ENCODE measurements around the gene HOXD8. TPM values are rescaled to one million over a fixed set of nuclear protein-coding genes. Genes with fewer than 3 reads are reported as not detected.
A peak's percentile ranks its signal among the peaks of the same experiment; 100 is the strongest.

HOXD8 gene
- total RNA-seq, 1 experiment from 2014 or later: not detected

DNA sequence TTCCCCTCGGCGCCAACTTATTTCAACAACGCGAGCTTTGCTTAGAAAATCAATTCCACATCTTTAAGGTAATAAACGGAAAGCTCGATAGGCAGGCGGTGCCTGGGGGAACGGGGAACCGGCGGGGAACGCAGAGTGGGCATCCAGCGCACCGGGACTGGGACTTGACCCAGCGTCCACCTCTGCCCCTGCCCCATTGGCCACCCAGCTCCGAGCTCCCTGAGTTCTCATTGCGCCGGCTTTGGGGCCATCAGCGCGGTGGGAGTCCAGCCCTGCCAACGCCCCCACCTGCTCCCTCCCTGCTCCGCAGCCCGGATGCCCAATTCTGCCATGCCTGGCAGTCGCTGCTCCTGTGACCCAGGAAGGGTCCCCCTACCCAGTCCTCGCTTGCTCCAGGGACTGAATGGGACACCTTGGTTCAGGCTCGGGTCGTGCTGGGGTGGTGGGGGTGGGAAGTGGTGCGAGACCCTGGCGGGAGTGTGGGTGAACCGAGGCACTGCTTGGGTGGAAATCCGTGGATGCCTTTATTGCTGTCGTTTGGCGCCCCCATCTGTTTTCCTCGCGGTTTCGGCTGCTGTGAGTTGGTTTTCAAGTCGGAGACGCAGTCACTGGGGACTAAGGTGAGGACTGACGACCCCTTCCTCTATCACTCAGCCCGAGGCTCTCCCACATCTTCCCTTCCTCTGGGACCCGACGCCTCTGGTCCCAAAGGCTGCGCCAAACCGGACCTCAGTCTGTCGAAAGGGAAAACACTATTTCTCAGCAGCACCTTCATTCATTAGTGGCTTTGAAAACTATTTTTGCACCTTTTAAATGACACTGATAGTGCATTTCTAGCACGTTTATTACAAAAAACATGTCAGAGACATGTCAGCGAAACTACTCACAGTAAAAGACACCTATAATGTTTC lies 43.4 kb upstream of the HOXD8 start:
- peaks cover 7% of the 10 kb centered on the region for H3K9me3 Mint-ChIP-seq (ENCODE audit: unreplicated experiment)
- intact Hi-C loops (cut with micrococcal nuclease): loop anchor here (2.0 to 10.0 kb wide), 2 partner anchors 121 to 395 kb away; no protein-coding TSS in a partner anchor
- peak; percentile 50 for DNase-seq (ENCODE audit: unreplicated experiment)
- peak overlapping the region; percentile 19 for H3K4me3 Mint-ChIP-seq (ENCODE audit: unreplicated experiment)
- H3K27me3 Mint-ChIP-seq (ENCODE audit: insufficient read depth, unreplicated experiment): peaks cover 72% of the 10 kb centered on the region
- TF ChIP-seq, protein P1, sequence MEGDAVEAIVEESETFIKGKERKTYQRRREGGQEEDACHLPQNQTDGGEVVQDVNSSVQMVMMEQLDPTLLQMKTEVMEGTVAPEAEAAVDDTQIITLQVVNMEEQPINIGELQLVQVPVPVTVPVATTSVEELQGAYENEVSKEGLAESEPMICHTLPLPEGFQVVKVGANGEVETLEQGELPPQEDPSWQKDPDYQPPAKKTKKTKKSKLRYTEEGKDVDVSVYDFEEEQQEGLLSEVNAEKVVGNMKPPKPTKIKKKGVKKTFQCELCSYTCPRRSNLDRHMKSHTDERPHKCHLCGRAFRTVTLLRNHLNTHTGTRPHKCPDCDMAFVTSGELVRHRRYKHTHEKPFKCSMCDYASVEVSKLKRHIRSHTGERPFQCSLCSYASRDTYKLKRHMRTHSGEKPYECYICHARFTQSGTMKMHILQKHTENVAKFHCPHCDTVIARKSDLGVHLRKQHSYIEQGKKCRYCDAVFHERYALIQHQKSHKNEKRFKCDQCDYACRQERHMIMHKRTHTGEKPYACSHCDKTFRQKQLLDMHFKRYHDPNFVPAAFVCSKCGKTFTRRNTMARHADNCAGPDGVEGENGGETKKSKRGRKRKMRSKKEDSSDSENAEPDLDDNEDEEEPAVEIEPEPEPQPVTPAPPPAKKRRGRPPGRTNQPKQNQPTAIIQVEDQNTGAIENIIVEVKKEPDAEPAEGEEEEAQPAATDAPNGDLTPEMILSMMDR (IDR thresholded peaks at IDR 0.05; ENCODE audit: unreplicated experiment): peak; percentile 55
- no peak overlapping the region for H3K27ac Mint-ChIP-seq (ENCODE audit: low read depth, unreplicated experiment)
- BruUV-seq (replicated peaks): no TSS peak
- POLR2A ChIA-PET: interaction anchor here (0.5 to 3.1 kb wide), 3 partner anchors 396 to 982 kb away, joined by 3 to 12 read pairs (median 3); no protein-coding TSS in a partner anchor
- H3K36me3 Mint-ChIP-seq (ENCODE audit: insufficient read depth, unreplicated experiment): peaks cover 6% of the 10 kb centered on the region
- CTCF ChIA-PET: interaction anchor here (0.6 to 3.9 kb wide), 34 partner anchors 8 to 1102 kb away, joined by 3 to 65 read pairs (median 4); no protein-coding TSS in a partner anchor
- H3K4me1 Mint-ChIP-seq (ENCODE audit: insufficient read depth, unreplicated experiment): peaks cover 11% of the 10 kb centered on the region

DNA sequence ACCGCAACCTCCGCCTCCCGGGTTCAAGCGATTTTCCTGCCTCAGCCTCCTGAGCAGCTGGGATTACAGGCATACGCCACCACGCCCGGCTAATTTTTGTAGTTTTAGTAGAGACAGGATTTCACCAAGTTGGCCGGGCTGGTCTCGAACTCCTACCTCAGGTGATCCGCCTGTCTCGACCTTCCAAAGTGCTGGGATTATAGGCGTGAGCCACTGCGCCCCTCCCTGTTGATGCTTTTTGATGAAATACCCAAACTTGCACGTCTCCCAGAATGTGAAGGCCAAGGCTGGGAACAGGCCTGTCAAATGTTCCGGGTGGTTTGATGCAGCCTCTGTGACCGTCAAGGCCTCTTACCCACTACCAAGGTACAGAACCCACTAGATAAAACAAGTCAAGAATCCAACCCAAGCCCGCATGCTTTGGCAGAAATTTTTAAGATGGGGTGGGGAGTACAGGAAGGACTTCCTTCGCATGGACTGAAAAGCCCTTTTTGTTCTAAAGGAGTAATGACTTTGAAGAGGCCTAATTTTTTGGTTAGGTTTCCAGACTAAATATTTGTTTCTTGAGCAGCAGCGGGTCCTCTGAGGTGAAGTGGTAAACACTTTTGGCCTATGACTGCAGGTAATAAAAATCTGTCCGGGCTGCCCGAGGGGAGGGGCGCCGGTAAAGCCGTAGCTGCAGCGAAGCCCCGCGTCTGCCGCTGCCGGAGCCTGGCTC lies 42.0 kb upstream of the HOXD8 start:
- TF ChIP-seq, protein P1 (IDR thresholded peaks at IDR 0.05; ENCODE audit: unreplicated experiment): no peak
- H3K4me1 Mint-ChIP-seq (ENCODE audit: insufficient read depth, unreplicated experiment): peaks cover 11% of the 10 kb centered on the region
- ChIA-PET POLR2A (interaction anchor here (1.0 to 3.1 kb wide), 2 partner anchors 123 to 397 kb away, joined by 3 to 12 read pairs; no protein-coding TSS in a partner anchor), CTCF (interaction anchor here (0.6 to 3.9 kb wide), 22 partner anchors 9 to 1387 kb away, joined by 3 to 65 read pairs (median 4); no protein-coding TSS in a partner anchor)
- H3K27me3 Mint-ChIP-seq (ENCODE audit: insufficient read depth, unreplicated experiment): peaks cover 86% of the 10 kb centered on the region
- peaks cover 7% of the 10 kb centered on the region for H3K9me3 Mint-ChIP-seq (ENCODE audit: unreplicated experiment)
- no peak overlapping the region for H3K4me3 Mint-ChIP-seq (ENCODE audit: unreplicated experiment)
- intact Hi-C loops (cut with micrococcal nuclease): loop anchor here (1.0 to 10.0 kb wide), 5 partner anchors 123 to 777 kb away; no protein-coding TSS in a partner anchor
- BruUV-seq (replicated peaks): no TSS peak
- H3K27ac Mint-ChIP-seq (ENCODE audit: low read depth, unreplicated experiment): no peak overlapping the region
- peaks cover 6% of the 10 kb centered on the region for H3K36me3 Mint-ChIP-seq (ENCODE audit: insufficient read depth, unreplicated experiment)
- DNase-seq (ENCODE audit: unreplicated experiment): no peak

DNA sequence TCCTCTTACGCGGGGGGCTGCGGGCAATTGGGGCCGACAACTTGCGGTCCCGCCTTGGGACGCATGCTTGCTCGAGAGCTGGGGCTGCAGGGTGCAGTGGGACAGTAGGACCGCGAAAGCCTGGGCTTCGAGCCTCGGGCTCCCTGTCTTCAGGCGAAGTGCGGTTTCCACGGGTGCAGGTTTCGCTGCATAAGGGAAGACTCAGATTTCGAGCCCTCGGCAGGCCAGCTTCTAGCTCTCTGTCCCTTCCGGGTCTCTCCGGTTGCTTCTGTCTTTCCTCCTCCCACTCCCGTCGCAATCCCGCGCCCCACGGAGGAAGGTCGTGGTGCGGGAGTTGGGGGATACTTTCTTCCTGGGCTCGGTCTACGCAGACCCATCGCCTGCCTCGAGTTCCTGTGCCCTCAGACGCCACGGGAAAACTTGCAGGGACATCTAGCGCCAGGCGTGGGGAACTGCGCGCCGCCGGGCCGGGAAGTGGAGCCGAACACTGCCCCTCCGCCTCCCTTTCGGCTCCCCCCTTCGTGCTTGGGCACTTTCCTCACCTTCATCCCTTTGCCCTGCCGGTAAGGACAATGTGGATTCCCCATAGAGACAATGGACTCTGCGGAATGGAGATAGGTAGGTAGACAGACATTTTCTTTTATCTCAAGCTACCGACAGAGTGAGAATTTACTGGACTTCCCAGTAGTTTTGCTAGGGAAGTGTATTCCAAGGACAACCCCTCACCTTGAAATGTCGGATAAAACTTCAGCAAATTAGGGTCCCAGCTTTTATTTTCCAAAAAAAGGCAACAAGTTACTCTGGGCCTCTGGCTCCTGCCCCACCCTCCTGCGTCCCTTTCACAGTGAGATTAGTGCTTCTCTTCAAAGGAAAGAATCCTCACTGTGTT lies 41.2 kb upstream of the HOXD8 start:
- Mint-ChIP-seq H3K4me1 (ENCODE audit: insufficient read depth, unreplicated experiment) (peaks cover 11% of the 10 kb centered on the region), H3K27ac (ENCODE audit: low read depth, unreplicated experiment) (peak overlapping the region; percentile 23), H3K4me3 (ENCODE audit: unreplicated experiment) (peak overlapping the region; percentile 60), H3K36me3 (ENCODE audit: insufficient read depth, unreplicated experiment) (peaks cover 6% of the 10 kb centered on the region), H3K9me3 (ENCODE audit: unreplicated experiment) (peaks cover 7% of the 10 kb centered on the region), H3K27me3 (ENCODE audit: insufficient read depth, unreplicated experiment) (peaks cover 86% of the 10 kb centered on the region)
- TF ChIP-seq, protein P1 (IDR thresholded peaks at IDR 0.05; ENCODE audit: unreplicated experiment): peak; percentile 94
- CTCF ChIA-PET: interaction anchor here (0.5 to 3.9 kb wide), 43 partner anchors 8 to 1391 kb away, joined by 3 to 65 read pairs (median 4); partner anchors contain the start of gene LNPK
- POLR2A ChIA-PET: interaction anchor here (0.6 to 3.1 kb wide), 4 partner anchors 124 to 755 kb away, joined by 3 to 12 read pairs (median 3); no protein-coding TSS in a partner anchor
- DNase-seq (ENCODE audit: unreplicated experiment): peak; percentile 66
- intact Hi-C loops (cut with micrococcal nuclease): loop anchor here (1.0 to 10.0 kb wide), 4 partner anchors 123 to 778 kb away; no protein-coding TSS in a partner anchor
- no TSS peak for BruUV-seq (replicated peaks)

All from MCF 10A (cell line).